ENCODE measurements around the gene MYH16. TPM values are rescaled to one million over a fixed set of nuclear protein-coding genes. Genes with fewer than 3 reads are reported as not detected.
"Not testable (repeated sequence)": the region's sequence is repeated elsewhere in the genome, so short reads cannot be mapped to it uniquely, and the experiment has no call there.

Gene MYH16
- total RNA-seq (under 1 TPM in 1 of 9 donors, not detected in 8; 0.28 TPM), polyA plus RNA-seq (under 1 TPM in 1 of 3 donors, not detected in 2; 0.03 TPM)
- long read RNA-seq, donor 1 = 0 reads
- long read RNA-seq, donor 2 = 0 reads
- long read RNA-seq, donor 3 = 0 reads
- long read RNA-seq, donor 4 = 0 reads
- long read RNA-seq, donor 5 = 0 reads
- long read RNA-seq, donor 6 = 0 reads
- long read RNA-seq, donor 7 = 0 reads
- long read RNA-seq, donor 8 = 0 reads
- long read RNA-seq, donor 9 = 0 reads
- long read RNA-seq, donor 10 = 0 reads

DNA sequence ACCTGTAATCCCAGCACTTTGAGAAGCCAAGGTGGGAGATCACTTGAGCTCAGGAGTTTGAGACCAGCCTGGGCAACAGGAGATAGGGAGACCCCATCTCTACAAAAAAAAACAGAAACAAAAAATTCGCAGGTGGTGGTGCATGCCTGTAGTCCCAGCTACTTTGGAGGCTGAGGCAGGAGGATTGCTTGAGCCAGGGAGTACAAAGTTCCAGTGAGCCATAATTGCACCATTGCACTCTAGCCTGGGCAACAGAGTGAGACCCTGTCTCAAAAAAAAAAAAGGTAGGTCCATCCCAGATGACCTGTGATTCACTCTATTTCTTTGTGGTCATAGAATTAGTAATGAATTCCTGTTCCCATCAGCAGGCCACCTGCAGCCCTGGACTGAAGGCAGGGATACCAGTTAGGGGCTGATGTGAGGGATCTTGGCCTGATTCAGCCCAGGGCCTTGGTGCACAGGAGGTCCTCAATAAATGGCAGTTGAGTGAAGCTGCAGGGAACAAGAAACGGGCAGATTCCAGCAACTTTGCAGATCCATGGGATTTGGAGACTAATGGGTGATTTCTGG is at the start of gene MYH16:
MYH16 (plus strand) TSS at position 364 of the 570 bp plus-strand sequence.
- no peaks in the 10 kb centered on the region for H3K27me3 ChIP-seq
- no peak for DNase-seq
- no peak within 1 kb of the TSS for H3K27ac ChIP-seq
- H3K36me3 ChIP-seq (replicated peaks in 1 of 2) = no peaks in the 10 kb centered on the region
- intact Hi-C loops (cut with DNase I) = no loop called here
- TF ChIP-seq POLR2A (IDR thresholded peaks at IDR 0.05) (no peak), CTCF (IDR thresholded peaks at IDR 0.05) (no peak)
- H3K4me3 ChIP-seq = no peak within 1 kb of the TSS
- WGBS, 4 donors = 88 to 100% (median 90%) methylated on average over 2 of the region's 2 CpGs
- H3K4me1 ChIP-seq (replicated peaks in 1 of 2) = no peaks in the 10 kb centered on the region
- H3K9me3 ChIP-seq (replicated peaks in 1 of 3) = no peaks in the 10 kb centered on the region

GRCh38 chr7:99224263-99224898 is 48.3 kb upstream of the MYH16 start:
- H3K27me3 ChIP-seq; H3K27ac ChIP-seq; H3K9me3 ChIP-seq (replicated peaks in 1 of 3); H3K36me3 ChIP-seq (replicated peaks in 1 of 2); H3K4me3 ChIP-seq; intact Hi-C loops (cut with DNase I); H3K4me1 ChIP-seq (replicated peaks in 1 of 2): not testable (repeated sequence)
- peak; percentile 33 to 78 (median 65) for DNase-seq
- WGBS, 4 donors = 50 to 60% (median 56%) methylated on average over 15 of the region's 15 CpGs

DNA sequence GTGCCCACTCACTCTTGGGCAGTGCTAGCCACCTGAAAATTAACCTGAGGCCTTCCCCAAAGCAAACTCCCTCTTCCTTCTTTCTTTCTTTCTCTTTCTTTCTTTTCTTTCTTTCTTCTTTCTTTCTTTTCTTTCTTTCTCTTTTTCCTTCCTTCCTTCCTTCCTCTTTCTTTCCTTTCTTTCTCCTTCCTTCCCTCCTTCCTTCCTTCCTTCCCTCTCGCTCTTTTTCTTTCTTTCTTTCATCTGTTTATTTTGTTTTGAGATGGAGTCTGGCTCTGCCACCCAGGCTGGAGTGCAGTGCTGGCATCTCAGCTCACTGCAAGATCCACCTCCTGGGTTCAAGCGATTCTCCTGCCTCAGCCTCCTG is 47.8 kb upstream of the MYH16 start:
- H3K4me3 ChIP-seq = no peak overlapping the region
- WGBS, 4 donors = 81 to 95% (median 93%) methylated on average over 2 of the region's 2 CpGs

DNA sequence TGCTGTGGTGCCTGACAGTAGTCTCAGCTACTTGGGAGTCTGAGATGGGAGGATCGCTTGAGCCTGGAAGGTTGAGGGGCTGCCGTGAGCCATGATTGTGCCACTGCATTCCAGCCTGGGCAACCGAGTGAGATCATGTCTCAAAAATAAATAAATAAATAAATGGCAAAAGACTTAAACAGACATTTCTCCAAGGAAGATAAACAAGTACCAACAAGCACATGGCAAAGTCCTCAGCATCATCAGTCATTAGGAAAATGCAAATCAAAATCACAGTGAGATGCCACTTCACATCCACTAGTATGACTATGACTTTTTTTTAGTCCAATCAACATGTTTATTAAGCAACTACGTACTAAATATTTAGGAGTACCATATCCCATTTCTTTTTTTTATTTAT is 43.4 kb upstream of the MYH16 start:
- no peaks in the 10 kb centered on the region for H3K36me3 ChIP-seq (replicated peaks in 1 of 2)
- no peaks in the 10 kb centered on the region for H3K9me3 ChIP-seq (replicated peaks in 1 of 3)
- no peaks in the 10 kb centered on the region for H3K27me3 ChIP-seq
- TF ChIP-seq CTCF (IDR thresholded peaks at IDR 0.05) = no peak
- TF ChIP-seq POLR2A (IDR thresholded peaks at IDR 0.05) = no peak
- H3K4me3 ChIP-seq = no peak overlapping the region
- DNase-seq = no peak
- peaks cover 0 to 3% of the 10 kb centered on the region in 2 donors for H3K4me1 ChIP-seq (replicated peaks in 1 of 2)
- 81 to 87% (median 84%) methylated on average over 4 of the region's 4 CpGs for WGBS, 4 donors
- intact Hi-C loops (cut with DNase I) = no loop called here
- no peak overlapping the region for H3K27ac ChIP-seq

More for the DNA sequence above, 47.8 kb upstream of the MYH16 start:
- DNase-seq = no peak
- Histone ChIP-seq H3K27me3 (no peaks in the 10 kb centered on the region), H3K9me3 (replicated peaks in 1 of 3) (no peaks in the 10 kb centered on the region), H3K27ac (no peak overlapping the region), H3K4me1 (replicated peaks in 1 of 2) (peaks cover 0 to 3% of the 10 kb centered on the region in 2 donors), H3K36me3 (replicated peaks in 1 of 2) (no peaks in the 10 kb centered on the region)
- TF ChIP-seq POLR2A (IDR thresholded peaks at IDR 0.05) (no peak), CTCF (IDR thresholded peaks at IDR 0.05) (no peak)
- intact Hi-C loops (cut with DNase I) = no loop called here

Measured in adrenal gland (tissue), 19 donors.